ENCODE measurements around the gene DLG5.

GRCh38 chr10:77823811-77824542, 102.6 kb downstream of the DLG5 start:
- TF ChIP-seq FOXM1 (IDR thresholded peaks at IDR 0.05; ENCODE audit: borderline replicate concordance, low read depth) (no peak), CEBPB (IDR thresholded peaks at IDR 0.05) (no peak), EP300 (IDR thresholded peaks at IDR 0.05; ENCODE audit: borderline replicate concordance) (no peak), RAD21 (IDR thresholded peaks at IDR 0.05; ENCODE audit: low read depth) (no peak), REST (IDR thresholded peaks at IDR 0.05; ENCODE audit: low read depth) (no peak), TEAD4 (IDR thresholded peaks at IDR 0.05) (no peak), TAF1 (IDR thresholded peaks at IDR 0.05; ENCODE audit: low read depth) (no peak), TCF12 (IDR thresholded peaks at IDR 0.05; ENCODE audit: low read depth) (no peak), ZBTB7A (IDR thresholded peaks at IDR 0.05; ENCODE audit: low read depth) (no peak)
- TF ChIP-seq, protein P1, sequence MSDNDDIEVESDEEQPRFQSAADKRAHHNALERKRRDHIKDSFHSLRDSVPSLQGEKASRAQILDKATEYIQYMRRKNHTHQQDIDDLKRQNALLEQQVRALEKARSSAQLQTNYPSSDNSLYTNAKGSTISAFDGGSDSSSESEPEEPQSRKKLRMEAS (IDR thresholded peaks at IDR 0.05), result no peak
